HepG2 (cell line): ENCODE results near the gene IGFL1. TPM values are rescaled to one million over a fixed set of nuclear protein-coding genes. Genes with fewer than 3 reads are reported as not detected.

Experiments used
- ATAC-seq: fragments of 200-7000 bp; cut with Tn5 transposase; 3 replicates; pipeline ENCODE4 v1.9.1; 2020; ENCODE audit warnings: mild to moderate bottlenecking, moderate library complexity
- BruUV-seq: library from RNA; stranded (reverse); fragments of 400-500 nt; replicated peaks from 2 replicates; lab custom pipeline; 2021; lab: Mats Ljungman, UMichigan
- CTCF ChIA-PET: fragments of 300-600 bp; formaldehyde crosslinking; extraction: SDS; loops from one replicate; lab custom pipeline; 2021; ENCODE audit warnings: low total read pairs, inconsistent platforms, low intra/inter-chr PET ratio; lab: Yijun Ruan, JAX
- POLR2A ChIA-PET: fragments of 350-600 bp; sonication (Branson Sonifier 250); formaldehyde crosslinking; loops from one replicate; lab custom pipeline; 2020; ENCODE audit warnings: antibody characterized with exemption, inconsistent platforms; lab: Yijun Ruan, JAX
- DNase-seq: peaks from one replicate; pipeline ENCODE4 v3.0.0-alpha.2; 2015; ENCODE audit warnings: low spot score
- FAIRE-seq: peaks from 3 replicates; lab custom pipeline; 2011; peaks lifted over from hg19 to GRCh38; lab: Jason Lieb, UNC
- H2AFZ ChIP-seq: one replicate; pipeline ENCODE4 v1.6.1; 2011; ENCODE audit warnings: low read length, inconsistent platforms
- H3K27ac ChIP-seq: fragments of 300-600 bp; 3 replicates; pipeline ENCODE4 v1.8.0; 2011; ENCODE audit warnings: mixed run types, mild to moderate bottlenecking, mixed read lengths, low read length, inconsistent platforms; ENCODE audit not compliant: insufficient read depth; ENCODE audit errors: extremely low read length
- H3K27me3 ChIP-seq, 2 experiments: fragments of 200-600 bp in 1 of 2; 2 replicates in 1 of 2; 3 replicates in 1 of 2; pipeline versions ENCODE4 v1.6.0 to v1.8.0; 2011; ENCODE audit warnings: low read length in 2 of 2, mild to moderate bottlenecking in 2 of 2, moderate library complexity in 2 of 2, inconsistent platforms in 1 of 2; ENCODE audit not compliant: insufficient read depth in 2 of 2, control insufficient read depth in 1 of 2
- H3K36me3 ChIP-seq, 2 experiments: fragments of 200-600 bp in 1 of 2; replicated peaks in 1 of 2; 2 replicates in 1 of 2; 3 replicates in 1 of 2; pipeline versions ENCODE4 v1.5.1 to v1.8.0; 2011; ENCODE audit warnings: low read length in 2 of 2, inconsistent platforms in 1 of 2; ENCODE audit not compliant: insufficient read depth in 2 of 2, control insufficient read depth in 1 of 2
- H3K4me1 ChIP-seq: 2 replicates; pipeline ENCODE4 v1.5.1; 2012; ENCODE audit warnings: low read length, inconsistent platforms; ENCODE audit not compliant: insufficient read depth
- H3K4me2 ChIP-seq: 2 replicates; pipeline ENCODE4 v1.6.0; 2011; ENCODE audit warnings: low read depth, low read length, inconsistent platforms
- H3K4me3 ChIP-seq, 3 experiments: fragments of 200-600 bp in 1 of 3; sonication (generic), shearing (Covaris generic) in 1 of 3; replicated peaks in 1 of 3; 2 replicates each; pipeline ENCODE4 v1.5.1; 2011 to 2016; ENCODE audit warnings: low read length in 3 of 3, inconsistent platforms in 2 of 3, low read depth in 2 of 3, mild to moderate bottlenecking in 2 of 3, control low read depth in 1 of 3, mixed read lengths in 1 of 3; ENCODE audit not compliant: insufficient read depth in 1 of 3
- H3K79me2 ChIP-seq: one replicate; pipeline ENCODE4 v1.6.1; 2011; ENCODE audit warnings: low read length, inconsistent platforms; ENCODE audit not compliant: insufficient read depth
- H3K9ac ChIP-seq: 2 replicates; pipeline ENCODE4 v1.6.0; 2011; ENCODE audit warnings: mild to moderate bottlenecking, low read depth, low read length, inconsistent platforms; ENCODE audit not compliant: insufficient read depth
- H3K9me3 ChIP-seq: 2 replicates; pipeline ENCODE4 v1.5.1; 2012; ENCODE audit warnings: mild to moderate bottlenecking, low read length
- H4K20me1 ChIP-seq: 2 replicates; pipeline ENCODE4 v1.6.0; 2011; ENCODE audit warnings: inconsistent platforms, mild to moderate bottlenecking, low read length, moderate library complexity; ENCODE audit not compliant: insufficient read depth
- GTF3A ChIP-seq: sonication (generic); formaldehyde crosslinking; conservative IDR thresholded peaks from 2 replicates; pipeline ENCODE4 v1.4.0; 2020; ENCODE audit warnings: mild to moderate bottlenecking, missing genetic modification reagents
- GZF1 ChIP-seq: sonication (generic); formaldehyde crosslinking; IDR thresholded peaks from 2 replicates; pipeline ENCODE4 v1.5.1; 2020; ENCODE audit warnings: mild to moderate bottlenecking, missing genetic modification reagents
- HNF4G ChIP-seq, 2 experiments: sonication (generic) in 1 of 2; formaldehyde crosslinking in 1 of 2; IDR thresholded peaks; 2 replicates each; pipeline versions ENCODE4 v1.4.0 to v1.6.1; 2011 to 2020; ENCODE audit warnings: borderline replicate concordance in 2 of 2, low read depth in 2 of 2, mild to moderate bottlenecking in 2 of 2, low read length in 1 of 2, missing genetic modification reagents in 1 of 2, moderate library complexity in 1 of 2
- JUNB ChIP-seq: sonication (generic); formaldehyde crosslinking; IDR thresholded peaks from 2 replicates; pipeline ENCODE4 v1.8.0; 2022; ENCODE audit warnings: missing genetic modification reagents, mild to moderate bottlenecking, borderline replicate concordance
- NR2F6 ChIP-seq, 2 experiments: IDR thresholded peaks; 2 replicates each; pipeline ENCODE4 v1.6.1; 2016; ENCODE audit warnings: antibody characterized with exemption in 1 of 2, mild to moderate bottlenecking in 1 of 2
- PBX3 ChIP-seq: sonication (generic); formaldehyde crosslinking; IDR thresholded peaks from 2 replicates; pipeline ENCODE4 v1.8.1; 2023; ENCODE audit warnings: missing genetic modification reagents, inconsistent platforms, borderline replicate concordance
- RARA ChIP-seq: IDR thresholded peaks from 2 replicates; pipeline ENCODE4 v1.6.1; 2016; ENCODE audit warnings: missing genetic modification reagents, missing compliant biosample characterization
- RNF219 ChIP-seq: sonication (generic); formaldehyde crosslinking; IDR thresholded peaks from 2 replicates; pipeline ENCODE4 v1.5.0; 2020; ENCODE audit warnings: mild to moderate bottlenecking, missing genetic modification reagents
- SMAD3 ChIP-seq: sonication (generic); formaldehyde crosslinking; IDR thresholded peaks from 2 replicates; pipeline ENCODE4 v1.4.0; 2020; ENCODE audit warnings: missing genetic modification reagents
- ZKSCAN5 ChIP-seq: sonication (generic); formaldehyde crosslinking; IDR thresholded peaks from 2 replicates; pipeline ENCODE4 v1.5.1; 2020; ENCODE audit warnings: mild to moderate bottlenecking, missing genetic modification reagents
- ZNF430 ChIP-seq: sonication (generic); formaldehyde crosslinking; IDR thresholded peaks from 2 replicates; pipeline ENCODE4 v1.9.0; 2021; ENCODE audit warnings: mild to moderate bottlenecking, missing genetic modification reagents
- ZNF687 ChIP-seq: sonication (generic); formaldehyde crosslinking; IDR thresholded peaks from 2 replicates; pipeline ENCODE4 v1.5.1; 2020; ENCODE audit warnings: mild to moderate bottlenecking, missing genetic modification reagents, moderate library complexity
- ZNF746 ChIP-seq: sonication (generic); formaldehyde crosslinking; IDR thresholded peaks from 2 replicates; pipeline ENCODE4 v1.8.0; 2022; ENCODE audit warnings: mild to moderate bottlenecking, missing genetic modification reagents
- ZNF75D ChIP-seq: sonication (generic); formaldehyde crosslinking; IDR thresholded peaks from 2 replicates; pipeline ENCODE4 v1.8.1; 2023; ENCODE audit warnings: missing genetic modification reagents, mild to moderate bottlenecking, borderline replicate concordance
- WGBS: methylation state at CpG from one replicate; pipeline ENCODE4 v1.1.6; 2017; ENCODE audit warnings: low lambda C conversion rate; 5-methylcytosine and 5-hydroxymethylcytosine counted together
- in situ Hi-C: cut with HindIII; loops from 2 replicates; pipeline ENCODE4 v1.10.0; 2017; ENCODE audit warnings: low pct_unique_long_range_greater_than_20kb; ENCODE audit not compliant: extremely low pct_ligation_motif_present
- intact Hi-C: fragments of 100-400 bp; cut with micrococcal nuclease; formaldehyde crosslinking; loops from one replicate; pipeline ENCODE4 v1.10.0; 2022; ENCODE audit not compliant: unreplicated experiment
- polyA plus RNA-seq, 8 experiments: library from polyadenylated mRNA; depleted of rRNA in 3 of 8; stranded (reverse) in 7 of 8; unstranded in 1 of 8; fragments of >200 nt; fragmentation: Illumina TruSeq in 4 of 8; extraction: Trizol in 4 of 8; gene quantifications; 2 replicates each; pipeline versions ENCODE4 v1.2.1 to v1.2.3, GENCODE V29; 2011 to 2016; ENCODE audit warnings: low read depth in 4 of 8, missing spikeins in 1 of 8, mixed read lengths in 1 of 8; ENCODE audit not compliant: insufficient read depth in 1 of 8
- total RNA-seq, 5 experiments: library from RNA; depleted of rRNA; stranded (reverse); fragments of >200 nt; fragmentation: Illumina TruSeq; extraction: Trizol; gene quantifications; 2 replicates each; pipeline ENCODE4 v1.2.3, GENCODE V29; 2016; ENCODE audit warnings: low read depth in 1 of 5

Gene IGFL1
- total and polyA plus RNA-seq, 2 of the 13 experiments (the other 11 are each of a cell fraction or from before 2014, with no cell fraction given), result not detected

GRCh38 chr19:46189971-46190888 lies 39.3 kb upstream of the IGFL1 start:
- H3K27me3 ChIP-seq, result peaks cover 0 to 27% of the 10 kb centered on the region in 2 experiments; a peak in 4 of 5 replicates
- CTCF ChIA-PET, result interaction anchor here (1.1 to 2.1 kb wide), 3 partner anchors 107 to 112 kb away, joined by 3 to 9 read pairs (median 4); no protein-coding TSS in a partner anchor
- H2AFZ ChIP-seq, result no peak overlapping the region
- peak; percentile 52 for DNase-seq
- POLR2A ChIA-PET, result no interaction called here
- FAIRE-seq, result no peak
- in situ Hi-C loops, result loop anchor here (5.0 kb wide), 2 partner anchors 108 to 168 kb away; partner anchors contain the start of gene PGLYRP1
- ATAC-seq, result peak; percentile 22; the same call in 2 of the 3 replicates
- H3K4me3 ChIP-seq, result no peak overlapping the region; a peak in 1 of 6 replicates
- no peaks in the 10 kb centered on the region for H3K9me3 ChIP-seq
- BruUV-seq, result no TSS peak
- peaks cover 3% of the 10 kb centered on the region; the same call in 1 of the 2 replicates for H4K20me1 ChIP-seq
- peak overlapping the region; percentile 59 for H3K4me2 ChIP-seq
- H3K4me1 ChIP-seq, result peaks cover 44% of the 10 kb centered on the region
- intact Hi-C loops, result loop anchor here (1.0 to 10.0 kb wide), 2 partner anchors 75 to 108 kb away; no protein-coding TSS in a partner anchor
- 25% methylated on average over 7 of the region's 8 CpGs for WGBS
- H3K36me3 ChIP-seq, result no peaks in the 10 kb centered on the region
- no peak overlapping the region for H3K27ac ChIP-seq
- no peaks in the 10 kb centered on the region for H3K79me2 ChIP-seq
- H3K9ac ChIP-seq, result no peak overlapping the region
- TF ChIP-seq GTF3A (CRISPR knock-in tag) (no peak), RNF219 (CRISPR knock-in tag) (no peak), GZF1 (CRISPR knock-in tag) (no peak), HNF4G (IDR thresholded peaks at IDR 0.05; ENCODE audit: borderline replicate concordance, low read depth, low read length) (no peak), HNF4G (CRISPR knock-in tag; IDR thresholded peaks at IDR 0.05; ENCODE audit: borderline replicate concordance, low read depth) (0 out of 2 replicates have a peak, but pooled peaks have one; percentile 33), ZNF687 (CRISPR knock-in tag) (no peak), JUNB (no peak), ZNF746 (no peak), RARA (peak; percentile 67), ZNF430 (no peak), NR2F6 (IDR thresholded peaks at IDR 0.05) (peak; percentile 15; the same call in 1 of the 2 replicates), NR2F6 (CRISPR knock-in tag; IDR thresholded peaks at IDR 0.05) (peak; percentile 54; the same call in 1 of the 2 replicates), SMAD3 (CRISPR knock-in tag) (no peak), PBX3 (CRISPR knock-in tag) (no peak), ZNF75D (no peak), ZKSCAN5 (CRISPR knock-in tag) (no peak)
